DMS 273 (cell line): Measurements from ENCODE around the gene SRY.
"Not testable (repeated sequence)": the region's sequence is repeated elsewhere in the genome, so short reads cannot be mapped to it uniquely, and the experiment has no call there.

Experiments
- DNase-seq: peaks from one replicate; lab custom pipeline; 2025; ENCODE audit not compliant: unreplicated experiment; lab: John Stamatoyannopoulos, UW

The SRY gene

DNA sequence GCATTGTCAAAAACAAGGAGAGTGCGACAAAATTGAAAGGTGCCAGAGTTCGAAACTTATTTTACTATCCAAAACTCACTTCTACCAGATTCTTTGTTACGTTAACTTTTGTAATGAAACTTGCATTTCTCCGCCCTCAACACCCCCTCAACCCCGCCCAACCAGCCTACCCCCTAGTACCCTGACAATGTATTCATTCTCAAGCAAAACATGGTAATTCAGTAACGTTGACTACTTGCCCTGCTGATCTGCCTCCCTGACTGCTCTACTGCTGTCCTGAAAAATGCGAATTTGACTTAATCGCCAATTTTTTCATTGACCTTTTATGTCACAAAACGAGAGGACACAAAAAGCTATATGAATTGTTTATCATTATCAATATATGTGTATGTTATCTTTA, at the start of gene SRY:
Gene SRY, minus strand, starts transcription at position 83 of the 400 bp plus-strand sequence. Its CDS starts 79 bp downstream, at position 4.
- DNase-seq: no peak

DNA sequence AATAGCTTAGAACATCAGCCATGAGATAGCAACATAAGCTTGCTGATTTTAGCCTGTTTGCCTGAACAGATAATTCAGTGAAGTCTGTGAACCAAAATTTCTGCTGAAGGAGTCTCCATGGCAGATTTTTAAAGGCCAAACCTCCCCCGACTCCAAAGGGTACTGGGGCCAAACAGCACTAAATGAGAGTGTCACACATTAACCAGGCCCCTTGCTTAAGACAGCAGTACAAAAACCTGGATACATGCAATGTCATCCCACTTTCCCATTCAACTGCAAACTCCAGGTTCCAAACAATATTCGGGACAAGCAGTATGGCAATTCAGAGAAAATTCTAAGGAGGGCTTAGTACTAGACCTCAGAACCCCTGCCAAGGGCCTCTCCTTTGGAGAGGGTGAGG, 49.6 kb upstream of the SRY start:
- DNase-seq: no peak

DNA sequence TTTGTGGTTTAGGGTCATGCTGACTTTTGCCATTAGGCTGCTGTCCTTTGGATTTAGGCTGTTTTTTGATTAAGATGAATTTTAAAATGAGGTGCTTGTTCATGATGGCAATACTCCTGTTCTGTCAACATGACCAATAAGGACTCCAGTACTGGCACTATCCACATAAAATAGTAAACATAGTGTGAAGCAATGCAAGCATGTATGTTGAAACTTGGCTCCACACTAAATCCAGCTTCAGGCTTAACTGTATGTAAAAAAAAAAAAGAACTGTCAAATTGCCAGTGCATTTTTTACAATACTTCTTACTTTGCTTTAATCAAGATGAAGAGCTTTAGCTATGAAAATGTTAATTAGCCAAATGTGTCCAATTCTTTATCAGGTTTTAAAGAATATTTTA, 47.7 kb upstream of the SRY start:
- DNase-seq: no peak

DNA sequence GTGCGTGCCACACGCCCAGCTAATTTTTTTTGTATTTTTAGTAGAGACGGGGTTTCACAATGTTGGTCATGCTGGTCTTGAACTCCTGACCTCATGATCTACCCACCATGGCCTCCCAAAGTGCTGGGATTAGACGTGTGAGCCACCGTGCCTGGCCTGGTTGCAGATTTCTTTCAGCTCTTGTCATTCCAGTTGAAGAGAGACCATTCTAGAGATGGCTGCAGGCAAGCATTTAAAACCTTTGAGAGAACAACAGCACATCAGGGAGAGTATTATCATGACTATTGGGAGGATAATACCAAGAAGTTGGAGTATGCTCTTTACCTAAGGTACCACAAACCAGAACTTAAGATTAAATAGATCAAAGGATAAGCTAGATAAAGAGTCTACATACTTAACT, 41.0 kb upstream of the SRY start:
- no peak for DNase-seq

DNA sequence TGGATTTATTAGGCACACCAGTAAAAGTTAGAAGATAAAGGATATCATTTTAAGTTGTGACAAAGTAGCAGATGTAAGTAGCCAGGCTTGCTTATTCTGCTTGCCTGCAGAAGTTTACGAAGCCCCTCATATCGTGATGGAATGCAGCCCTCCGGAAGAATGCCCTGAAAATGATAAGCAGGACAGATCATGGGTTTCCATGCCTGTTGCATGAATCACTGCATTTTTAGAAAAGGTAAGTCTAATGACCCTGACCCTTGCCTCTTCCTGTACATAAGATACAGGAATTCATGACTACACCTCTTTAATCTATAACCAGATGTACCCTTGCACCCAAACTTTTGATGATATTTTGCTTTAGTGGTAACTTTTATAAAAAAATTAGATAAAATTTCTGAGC, 37.0 kb upstream of the SRY start:
- no peak for DNase-seq

DNA sequence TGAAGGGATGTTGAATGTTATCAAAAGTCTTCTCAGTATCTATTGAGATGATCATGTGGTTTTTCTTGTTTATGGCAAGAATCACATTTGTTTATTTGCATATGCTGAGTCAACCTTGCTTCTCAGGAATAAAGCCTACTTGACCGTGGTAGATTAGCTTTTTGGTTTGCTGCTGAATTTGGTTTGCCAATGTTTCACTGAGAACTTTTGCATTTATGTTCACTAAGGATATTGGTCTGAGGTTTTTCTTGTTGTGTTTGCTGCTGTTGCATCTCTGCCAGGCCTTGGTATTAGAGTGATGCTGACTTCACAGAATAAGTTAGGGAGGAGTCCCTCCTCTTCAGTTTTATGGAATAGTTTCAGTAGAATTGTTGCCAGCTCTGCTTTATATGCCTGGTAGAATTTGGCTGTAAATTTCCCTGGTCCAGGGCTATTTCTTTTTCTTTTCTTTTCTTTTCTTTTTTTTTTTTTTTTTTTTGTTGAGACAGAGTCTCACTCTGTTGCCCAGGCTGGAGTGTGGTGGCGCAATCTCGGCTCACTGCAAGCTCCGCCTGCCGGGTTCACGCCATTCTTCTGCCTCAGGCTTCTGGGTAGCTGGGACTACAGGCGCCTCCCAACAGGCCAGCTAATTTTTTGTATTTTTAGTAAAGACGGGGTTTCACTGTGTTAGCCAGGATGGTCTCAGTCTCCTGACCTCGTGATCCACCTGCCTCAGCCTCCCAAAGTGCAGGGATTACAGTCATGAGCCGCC, 29.8 kb upstream of the SRY start:
- not testable (repeated sequence) for DNase-seq

DNA sequence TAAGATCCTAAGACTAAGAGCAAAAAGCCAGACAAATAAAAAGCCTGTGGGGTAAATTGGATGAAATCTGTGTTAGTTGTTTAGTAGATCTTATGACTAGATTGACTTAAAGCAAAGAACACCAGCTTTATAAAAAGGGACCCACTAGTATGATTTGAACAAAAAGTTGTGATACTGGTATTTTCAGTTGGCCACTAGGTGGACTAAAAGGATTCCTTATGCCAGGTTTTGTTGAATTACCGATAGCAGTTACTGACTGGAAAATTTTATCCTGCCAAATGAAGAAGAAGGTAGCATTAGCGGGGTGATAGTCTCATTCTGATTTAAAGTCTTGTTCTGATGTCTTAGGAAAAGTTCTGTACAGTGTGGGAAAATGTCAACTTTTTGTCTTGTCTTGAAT, 12.8 kb upstream of the SRY start:
- no peak for DNase-seq

DNA sequence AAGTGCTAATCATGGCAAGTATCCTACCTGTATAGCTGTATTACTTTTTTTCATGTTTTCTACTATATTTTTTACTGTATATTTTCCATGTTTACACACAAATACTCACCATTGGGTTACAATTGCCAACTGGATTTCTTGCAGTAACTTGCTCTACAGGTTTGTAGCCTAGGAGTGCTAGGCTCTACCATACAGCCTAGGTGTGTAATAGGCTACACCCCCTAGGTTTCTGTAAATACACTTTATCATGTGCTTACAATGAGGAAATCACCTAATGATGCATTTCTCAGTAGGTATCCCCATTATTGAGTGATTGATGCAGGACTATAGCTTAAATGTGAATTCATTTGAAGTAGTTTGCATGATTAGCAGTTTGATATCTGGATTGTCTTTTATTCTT, 10.5 kb upstream of the SRY start:
- no peak for DNase-seq

DNA sequence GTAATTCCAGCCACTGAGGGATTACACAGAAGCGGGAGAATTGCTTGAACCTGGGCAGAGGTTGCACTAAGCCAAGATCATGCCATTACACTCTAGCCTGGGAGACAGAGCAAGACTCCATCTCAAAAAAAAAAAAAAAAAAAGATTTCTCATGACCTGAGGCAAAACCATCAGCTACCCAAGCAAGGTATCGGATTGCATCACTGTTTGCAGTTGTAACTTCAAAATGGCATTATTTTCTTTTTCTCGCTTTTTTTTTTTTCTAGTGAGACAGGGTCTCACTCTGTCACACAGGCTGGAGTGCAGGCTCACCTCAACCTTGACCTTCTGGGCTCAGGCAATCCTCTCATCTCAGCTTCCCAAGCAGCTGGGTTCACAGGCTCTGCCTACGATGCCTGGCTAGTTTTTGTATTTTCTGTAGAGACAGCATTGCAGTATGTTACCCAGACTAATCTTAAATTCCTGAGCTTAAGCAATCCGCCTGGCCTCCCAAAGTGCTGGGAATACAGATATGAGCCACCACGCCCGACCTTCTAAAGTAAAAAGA, 9.6 kb upstream of the SRY start:
- no peak for DNase-seq

DNA sequence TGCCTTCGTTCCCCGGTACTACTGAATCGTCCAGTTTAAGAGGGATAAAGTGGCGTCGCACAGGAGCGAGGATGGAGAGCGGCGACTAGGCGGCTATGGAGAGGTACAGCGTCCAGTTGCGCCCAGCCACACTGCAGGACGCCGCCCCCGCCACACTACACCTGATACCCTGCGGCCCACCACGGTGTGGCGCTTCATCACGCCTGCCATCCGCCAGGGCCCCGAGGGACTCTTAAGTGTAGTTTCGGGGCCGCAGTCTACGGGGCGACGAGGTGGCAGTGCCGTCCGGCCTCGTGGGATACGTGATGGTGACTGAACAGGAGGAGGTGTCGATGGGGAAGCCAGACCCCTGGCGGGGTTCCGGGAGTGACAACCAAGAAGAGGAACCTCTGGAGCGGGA, 2.3 kb upstream of the SRY start:
- no peak for DNase-seq

DNA sequence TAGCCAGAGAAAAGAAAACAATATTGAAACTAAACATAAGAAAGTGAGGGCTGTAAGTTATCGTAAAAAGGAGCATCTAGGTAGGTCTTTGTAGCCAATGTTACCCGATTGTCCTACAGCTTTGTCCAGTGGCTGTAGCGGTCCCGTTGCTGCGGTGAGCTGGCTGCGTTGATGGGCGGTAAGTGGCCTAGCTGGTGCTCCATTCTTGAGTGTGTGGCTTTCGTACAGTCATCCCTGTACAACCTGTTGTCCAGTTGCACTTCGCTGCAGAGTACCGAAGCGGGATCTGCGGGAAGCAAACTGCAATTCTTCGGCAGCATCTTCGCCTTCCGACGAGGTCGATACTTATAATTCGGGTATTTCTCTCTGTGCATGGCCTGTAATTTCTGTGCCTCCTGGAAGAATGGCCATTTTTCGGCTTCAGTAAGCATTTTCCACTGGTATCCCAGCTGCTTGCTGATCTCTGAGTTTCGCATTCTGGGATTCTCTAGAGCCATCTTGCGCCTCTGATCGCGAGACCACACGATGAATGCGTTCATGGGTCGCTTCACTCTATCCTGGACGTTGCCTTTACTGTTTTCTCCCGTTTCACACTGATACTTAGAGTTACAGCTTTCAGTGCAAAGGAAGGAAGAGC, 488 bp downstream of the SRY start:
- DNase-seq: no peak
